HG03457 (cell line): Measurements from ENCODE around the gene UAP1L1.

ENCODE experiments used
- ATAC-seq: cut with Tn5 transposase; IDR thresholded peaks from one replicate; pipeline ENCODE4 v1.9.1; 2021; ENCODE audit warnings: moderate number of reproducible peaks; ENCODE audit not compliant: unreplicated experiment

The UAP1L1 gene

DNA sequence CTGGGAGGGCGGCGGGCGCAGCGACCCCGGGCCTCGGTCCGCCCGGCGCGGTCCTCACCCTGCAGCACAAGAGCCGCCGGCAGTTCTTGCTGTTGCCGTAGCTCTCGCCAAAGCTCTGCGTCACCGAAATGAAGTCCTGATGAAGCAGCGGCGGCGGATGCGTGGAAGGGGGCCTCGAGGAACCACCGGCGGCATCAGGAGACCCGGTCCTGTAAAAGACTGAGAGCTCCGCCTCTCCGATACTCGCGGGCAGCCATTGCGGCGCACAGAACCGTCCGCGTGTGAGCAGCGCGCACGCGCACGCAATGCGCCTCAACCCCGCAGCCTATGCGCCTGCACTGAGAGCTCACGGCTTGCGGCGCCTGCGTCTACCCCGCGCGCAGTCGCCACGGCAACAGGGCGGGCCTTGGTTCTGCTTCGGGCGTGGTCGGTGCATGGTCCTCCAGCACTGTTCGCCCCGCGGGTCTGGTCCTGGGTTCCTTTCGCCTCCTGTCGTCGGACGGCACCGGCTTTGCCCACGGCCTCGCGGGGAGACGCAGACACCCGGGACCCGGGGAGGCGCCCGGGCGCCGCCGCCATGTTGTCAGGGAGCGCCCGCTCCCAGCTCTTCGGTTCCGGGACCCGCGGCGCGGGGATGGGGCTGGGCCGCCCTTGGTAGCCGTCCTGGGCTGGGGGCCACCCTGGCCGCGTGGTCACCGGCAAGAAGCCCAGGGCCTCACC, 52.3 kb downstream of the UAP1L1 start:
- peak; percentile 66 for ATAC-seq

DNA sequence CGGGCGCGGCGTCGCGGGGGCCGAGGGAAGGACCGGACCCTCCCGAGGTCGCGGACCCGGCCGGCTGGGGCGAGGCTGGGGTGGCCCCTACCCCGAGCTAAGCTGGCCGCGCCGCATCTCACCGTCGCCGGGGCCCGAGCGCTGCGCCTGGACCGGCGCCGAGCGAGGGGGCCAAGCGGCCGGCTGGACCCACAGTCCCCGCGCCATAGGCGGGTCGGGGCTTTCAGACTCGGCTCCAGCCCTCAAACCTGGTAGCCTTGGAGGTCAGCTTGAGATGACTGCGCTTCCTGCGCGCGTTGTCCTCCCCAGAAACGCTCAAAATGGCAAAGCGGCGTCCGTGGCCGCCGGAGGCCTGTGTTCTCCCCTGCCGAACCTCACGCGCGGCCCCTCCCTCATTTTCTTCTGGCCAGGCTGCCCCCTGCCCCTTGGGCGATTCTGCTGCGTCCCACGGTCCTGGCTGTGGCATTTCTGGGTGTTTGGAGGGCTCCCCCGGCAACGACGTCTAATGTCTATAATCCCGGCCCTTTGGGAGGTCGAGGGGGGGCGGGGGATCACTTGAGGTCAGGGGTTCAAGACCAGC, 52.9 kb downstream of the UAP1L1 start:
- peak; percentile 8 for ATAC-seq
